GM19099 (cell line): ENCODE results near the gene DEGS2.

Experiments used
- POLR2A ChIP-seq: IDR thresholded peaks from 3 replicates; pipeline ENCODE4 v1.6.1; 2011; ENCODE audit warnings: low read depth; ENCODE audit not compliant: insufficient read length; ENCODE audit errors: extremely low read depth

DEGS2 gene

DNA sequence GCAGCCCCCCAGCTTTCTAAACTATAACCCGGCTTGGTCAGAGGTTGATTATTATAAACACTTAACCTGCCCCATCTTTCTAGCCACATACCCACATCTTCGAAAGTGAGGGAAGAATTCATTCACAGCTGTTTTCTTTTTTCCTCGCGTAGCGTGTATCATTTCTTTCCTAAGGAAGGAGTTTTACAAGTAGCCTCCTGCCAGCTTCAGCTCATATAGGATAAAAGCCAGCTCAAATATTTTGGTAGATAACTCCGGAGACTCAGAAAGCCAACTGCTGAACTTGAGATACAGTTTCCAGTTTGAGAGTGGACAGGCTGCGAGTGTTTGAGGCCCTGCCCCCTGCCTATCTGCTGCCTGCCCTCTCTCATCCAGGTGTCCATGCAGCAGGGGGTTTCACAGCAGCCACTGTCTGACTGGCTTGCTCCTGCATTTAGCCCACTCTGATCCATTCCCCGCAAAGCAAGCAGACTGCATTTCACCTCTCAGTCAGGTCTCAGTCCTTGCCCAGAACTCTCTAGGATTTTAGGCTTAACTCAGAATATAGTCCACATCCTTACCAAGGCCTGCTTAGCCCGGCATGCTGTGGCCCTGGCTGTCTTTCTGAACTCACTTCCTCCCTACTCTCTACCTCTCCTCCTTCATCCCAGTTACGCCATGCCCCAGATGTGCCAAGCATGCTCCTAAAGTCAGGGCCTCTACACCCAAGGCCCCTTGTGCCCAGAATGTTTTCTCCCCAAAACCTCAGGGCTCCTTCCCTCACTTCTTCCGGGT lies 47.3 kb downstream of the DEGS2 start:
- TF ChIP-seq POLR2A: no peak

DNA sequence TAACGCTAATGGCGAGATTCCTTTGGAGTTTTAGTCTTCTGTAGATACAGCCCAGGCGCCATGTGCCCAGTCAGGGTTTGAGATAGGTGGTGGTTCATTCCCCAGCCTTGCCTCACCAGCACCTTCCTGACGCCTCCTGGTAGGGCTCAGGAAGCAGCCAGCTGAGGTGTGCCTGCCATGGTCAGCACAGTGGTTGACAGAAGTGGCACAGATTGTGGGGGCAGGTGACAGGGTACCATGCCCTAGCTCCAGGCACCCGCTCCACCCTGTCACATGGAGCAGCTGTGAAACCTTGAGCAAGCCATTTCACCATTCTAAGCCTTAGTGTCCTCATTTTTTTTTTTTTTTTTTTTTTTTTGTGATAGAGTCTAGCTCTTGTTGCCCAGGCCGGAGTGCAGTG lies 48.6 kb downstream of the DEGS2 start:
- no peak for TF ChIP-seq POLR2A

DNA sequence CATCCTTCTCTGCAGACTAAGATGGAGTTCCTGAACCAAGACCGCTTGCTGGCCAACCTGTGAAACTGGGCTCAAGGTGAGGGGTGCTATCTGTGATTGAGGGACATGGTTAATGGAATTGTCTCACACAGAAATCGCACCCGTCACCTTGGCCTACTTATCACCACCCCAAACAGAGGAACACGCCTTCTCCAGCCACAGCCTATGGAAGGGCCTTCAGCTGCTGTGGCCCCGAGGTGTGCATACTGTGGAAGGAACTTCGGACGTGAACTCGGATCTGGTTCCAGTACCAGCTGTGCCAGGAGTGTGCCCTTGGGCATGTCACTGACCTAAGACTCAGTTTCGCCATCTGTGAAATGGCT lies 49.9 kb downstream of the DEGS2 start:
- TF ChIP-seq POLR2A: no peak

DNA sequence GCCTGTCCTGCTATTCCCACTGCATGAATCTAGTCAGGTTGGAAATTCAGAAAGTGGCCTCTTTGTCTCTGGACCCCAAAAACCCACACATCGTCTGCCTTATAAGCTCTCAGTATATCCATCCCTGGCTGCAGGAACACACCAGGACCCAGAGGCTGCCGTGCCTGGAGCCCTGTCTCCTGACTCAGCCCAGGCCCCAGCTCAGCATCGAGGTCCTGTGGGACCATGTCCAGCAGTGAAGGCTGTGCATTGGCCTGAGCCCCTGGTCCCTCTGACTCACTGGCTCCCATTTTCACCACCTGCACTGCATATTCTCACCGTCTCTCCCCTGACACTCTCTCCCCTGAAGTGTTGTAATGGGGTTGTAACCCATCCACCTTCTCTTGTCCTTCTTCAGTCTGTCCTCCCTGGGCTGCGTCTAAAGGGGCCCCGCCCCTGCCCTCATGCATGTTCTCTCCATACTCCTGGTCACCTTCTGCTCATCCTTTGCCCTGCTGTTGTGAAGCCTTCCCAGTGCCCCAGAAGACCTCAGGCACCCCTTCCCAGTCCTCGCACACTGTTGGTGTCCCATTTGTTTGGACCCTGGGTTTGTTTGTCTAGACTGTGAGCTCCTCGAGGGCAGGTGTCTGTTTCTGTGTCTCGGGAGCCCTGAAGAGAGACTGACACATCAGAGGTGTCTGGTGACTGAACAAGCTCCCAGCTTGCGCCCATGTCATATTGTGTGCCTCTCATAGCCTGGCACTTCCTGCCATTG lies 50.4 kb downstream of the DEGS2 start:
- no peak for TF ChIP-seq POLR2A

DNA sequence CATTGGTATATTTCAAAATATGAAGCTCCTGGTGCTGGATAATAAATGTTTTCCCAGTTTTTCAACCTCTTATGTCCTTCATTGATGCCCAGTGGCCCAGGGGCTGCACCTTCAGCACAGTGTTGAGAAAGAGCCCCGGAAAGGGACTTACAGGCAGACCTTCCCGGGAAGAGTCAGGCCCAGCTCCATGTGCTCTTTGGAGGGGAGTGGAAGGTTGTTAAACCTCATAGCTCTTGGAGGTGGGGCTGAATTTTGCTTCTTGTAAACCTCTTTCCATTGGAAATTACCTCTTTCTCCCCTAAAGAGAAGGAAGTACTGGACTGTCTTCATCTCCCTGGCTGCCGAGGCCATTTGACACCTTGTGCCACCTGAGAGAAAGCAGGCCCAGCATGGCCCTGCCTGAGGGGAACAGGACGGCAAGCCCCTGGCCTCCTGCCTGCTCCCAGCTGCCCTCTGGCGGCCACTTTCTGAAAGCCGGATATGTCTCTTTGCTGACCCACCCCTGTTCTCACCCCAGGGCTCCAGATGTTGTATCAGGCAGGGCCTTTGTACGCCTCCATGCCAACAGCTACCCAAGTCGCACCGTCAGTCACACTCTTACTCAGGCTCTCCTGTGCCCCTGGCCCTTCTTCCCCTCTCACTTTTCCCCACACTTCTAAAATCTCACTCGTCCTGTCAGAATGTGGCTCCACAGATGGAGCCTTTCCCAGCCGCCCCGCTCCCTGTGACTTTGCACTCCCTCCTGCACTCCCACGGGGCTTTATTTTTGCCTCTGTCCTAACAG lies 51.2 kb downstream of the DEGS2 start:
- no peak for TF ChIP-seq POLR2A

DNA sequence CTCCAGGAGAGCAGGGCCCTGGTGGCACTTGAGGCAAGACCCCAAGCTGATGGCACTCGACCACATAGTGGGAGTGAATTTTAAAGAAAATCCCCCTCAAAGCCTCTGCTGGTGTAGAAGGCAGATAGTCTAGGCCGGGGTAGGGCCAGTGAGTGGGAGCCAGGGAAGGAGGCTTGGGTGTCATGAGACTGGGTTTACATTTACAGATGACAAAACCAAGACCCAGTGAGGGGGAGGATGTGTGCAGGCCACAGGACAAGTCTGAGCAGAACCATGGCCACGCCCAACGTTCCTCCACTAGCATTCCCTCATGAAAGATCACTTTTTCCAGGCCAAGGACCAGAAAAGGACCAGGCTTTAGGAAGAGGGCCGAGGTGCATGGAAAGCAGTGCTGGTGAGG lies 52.2 kb downstream of the DEGS2 start:
- no peak for TF ChIP-seq POLR2A

DNA sequence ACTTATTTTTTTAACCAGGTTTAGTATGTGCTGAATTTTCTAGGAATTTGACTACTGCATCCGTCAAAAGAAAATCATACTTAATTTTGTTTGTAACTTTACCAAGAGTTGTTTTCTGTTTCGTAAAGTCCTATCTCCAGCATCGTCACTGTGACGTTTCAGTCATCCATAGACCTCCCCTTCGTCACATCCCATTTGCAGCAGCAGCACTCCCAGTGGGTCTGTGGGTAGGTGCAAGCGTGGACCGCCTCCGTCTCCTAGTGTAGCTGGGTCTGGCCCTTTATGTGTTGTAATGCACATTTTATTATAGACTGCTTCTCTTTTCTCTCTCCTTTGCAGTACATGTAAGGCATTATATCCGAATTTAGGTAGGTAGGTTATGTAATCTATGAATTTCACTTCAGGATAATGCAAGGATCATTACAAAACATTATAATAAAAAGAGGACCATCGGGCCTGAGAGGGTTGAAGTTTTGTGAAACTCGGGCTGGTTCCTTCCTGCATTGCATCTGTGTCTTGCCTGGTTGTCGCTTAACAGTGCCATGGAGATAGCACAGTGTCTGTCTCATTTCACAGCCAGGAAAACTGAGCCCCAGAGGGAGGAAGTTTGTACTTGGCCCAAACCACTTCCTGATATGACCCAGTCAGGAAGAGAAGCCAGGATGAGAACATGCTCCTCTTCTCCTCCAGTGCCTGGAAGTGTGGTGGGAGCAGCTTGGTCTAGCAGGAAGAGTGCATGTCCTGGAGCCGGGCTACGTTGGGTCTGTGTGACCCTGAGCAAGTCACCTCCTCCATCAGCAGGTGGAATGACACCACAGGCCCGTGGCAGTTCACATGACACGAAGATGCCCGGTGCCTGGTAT lies 53.0 kb downstream of the DEGS2 start:
- no peak for TF ChIP-seq POLR2A

DNA sequence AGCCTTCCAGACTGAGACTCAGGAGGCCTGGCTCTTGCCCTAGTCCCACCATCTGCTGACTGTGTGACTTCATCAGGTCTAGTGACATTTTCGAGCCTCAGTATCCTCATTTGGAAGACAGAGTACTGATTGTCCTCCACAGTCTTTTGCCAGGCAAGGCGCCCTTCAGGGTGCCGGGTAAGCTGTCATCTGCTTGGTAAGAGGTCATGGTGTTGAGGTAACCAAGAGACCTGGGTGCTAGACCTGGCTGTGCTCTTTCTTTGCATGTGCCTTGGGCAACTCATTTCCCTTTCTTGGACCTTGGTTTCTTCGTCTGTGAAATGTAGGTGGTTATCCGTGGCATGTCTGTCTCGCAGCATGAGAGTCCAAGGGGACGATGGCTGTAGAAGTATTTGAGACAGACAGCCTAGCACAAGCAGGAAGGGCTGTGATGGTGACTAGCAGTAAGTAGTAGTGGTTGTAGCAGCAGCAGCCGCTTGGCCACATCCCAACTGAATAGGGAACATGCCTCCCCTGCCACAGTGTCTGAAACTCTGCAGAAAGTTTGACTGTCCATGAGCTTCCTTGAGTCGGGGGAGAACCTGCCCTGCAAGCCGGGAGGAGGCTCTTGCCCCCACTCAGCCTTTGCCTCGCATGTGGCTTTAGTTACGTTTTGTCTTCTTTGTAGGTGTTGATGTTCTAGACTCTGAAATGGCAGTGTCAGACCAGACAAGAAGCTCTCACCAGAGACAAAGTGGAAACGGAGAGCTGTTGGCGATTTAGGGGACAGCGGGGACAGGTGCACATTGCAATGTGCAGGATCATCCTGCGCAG lies 53.9 kb downstream of the DEGS2 start:
- TF ChIP-seq POLR2A: no peak

DNA sequence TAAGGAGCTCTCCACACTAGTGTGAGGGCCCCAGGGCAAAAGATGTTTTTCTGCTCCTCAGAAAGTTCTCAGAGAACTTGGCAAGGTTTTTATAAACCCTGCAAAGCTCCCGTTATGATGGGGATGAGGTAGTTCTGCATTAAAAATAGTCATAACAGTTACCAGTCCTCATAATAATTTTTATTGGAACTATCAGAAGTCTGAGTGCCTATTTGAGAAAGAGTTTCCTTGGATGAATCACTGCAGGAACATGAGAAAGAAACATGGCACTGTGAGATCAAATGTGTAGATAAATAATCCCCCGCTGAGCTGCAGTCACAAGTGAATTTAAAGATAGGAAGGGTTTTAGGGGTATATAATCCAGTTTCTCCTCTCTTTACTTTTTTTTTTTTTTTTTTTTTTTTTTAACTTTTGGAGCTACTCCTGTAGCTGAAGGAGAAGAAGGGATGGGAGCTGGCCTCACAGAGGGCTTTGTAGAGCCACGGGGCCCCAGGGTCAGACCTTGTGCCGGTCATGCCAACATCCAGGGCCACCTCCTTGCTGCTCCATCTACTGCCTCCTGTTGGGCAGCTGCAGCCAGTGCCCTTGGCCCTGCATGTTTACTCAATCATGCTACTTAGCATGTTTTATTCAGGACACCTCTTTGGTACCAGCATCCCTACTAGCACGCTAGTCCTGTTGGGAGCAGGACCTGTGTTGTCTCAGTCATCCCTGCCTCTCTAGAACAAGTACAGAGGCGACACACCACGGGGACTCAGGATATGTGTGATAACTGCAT lies 54.7 kb downstream of the DEGS2 start:
- no peak for TF ChIP-seq POLR2A

DNA sequence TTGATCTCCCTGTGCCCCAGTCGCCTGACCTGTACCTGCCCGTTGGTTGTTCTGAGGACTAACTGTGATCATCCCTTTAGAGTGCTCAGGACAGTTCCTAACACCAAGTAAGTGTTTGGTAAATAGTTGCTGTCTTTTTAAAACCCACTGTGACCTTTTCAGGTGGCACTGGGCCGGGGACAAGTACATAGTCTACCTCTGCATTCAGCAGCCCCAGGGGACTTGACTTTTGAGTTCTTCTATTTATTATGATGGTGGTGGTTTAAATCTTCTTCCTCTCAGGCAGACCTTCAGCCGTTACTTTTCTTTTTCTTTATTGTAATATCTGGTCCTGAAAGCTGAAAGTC lies 55.5 kb downstream of the DEGS2 start:
- TF ChIP-seq POLR2A: no peak

DNA sequence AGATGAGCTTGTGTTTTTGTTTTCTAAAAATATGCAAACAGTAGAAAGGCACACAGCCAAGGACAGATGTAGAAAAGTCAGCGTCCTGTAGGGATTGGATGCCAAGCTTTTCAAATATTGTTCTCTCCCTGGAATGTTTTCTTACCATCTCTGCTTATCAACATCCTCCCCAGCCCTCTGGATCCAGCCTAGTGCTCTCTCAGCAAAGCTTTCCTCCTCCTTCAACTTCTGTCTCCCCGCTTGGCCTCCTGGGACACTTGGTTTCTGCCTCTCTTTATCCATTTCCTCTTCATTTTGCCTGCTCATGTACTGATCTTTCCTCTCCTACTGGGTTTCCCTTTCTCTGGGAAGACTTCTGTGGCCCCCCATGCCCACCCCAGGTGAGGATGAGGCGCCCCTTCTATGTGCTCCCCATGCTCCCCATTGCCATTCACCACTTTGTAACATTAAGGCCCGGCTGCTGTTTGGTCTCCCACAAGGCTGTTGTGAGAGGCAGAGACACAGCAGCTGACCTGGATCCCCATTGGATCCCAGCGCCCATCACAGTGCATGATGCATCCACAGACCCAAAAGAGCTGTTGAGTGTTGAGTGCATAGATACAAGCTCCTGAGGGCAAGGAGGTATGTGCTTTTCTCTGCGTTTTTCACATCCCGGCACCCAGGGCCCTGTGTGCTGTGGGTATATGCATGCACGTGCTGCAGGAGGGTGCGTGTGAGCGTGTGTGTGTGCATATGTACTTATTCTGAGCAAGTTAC lies 56.0 kb downstream of the DEGS2 start:
- TF ChIP-seq POLR2A: no peak

DNA sequence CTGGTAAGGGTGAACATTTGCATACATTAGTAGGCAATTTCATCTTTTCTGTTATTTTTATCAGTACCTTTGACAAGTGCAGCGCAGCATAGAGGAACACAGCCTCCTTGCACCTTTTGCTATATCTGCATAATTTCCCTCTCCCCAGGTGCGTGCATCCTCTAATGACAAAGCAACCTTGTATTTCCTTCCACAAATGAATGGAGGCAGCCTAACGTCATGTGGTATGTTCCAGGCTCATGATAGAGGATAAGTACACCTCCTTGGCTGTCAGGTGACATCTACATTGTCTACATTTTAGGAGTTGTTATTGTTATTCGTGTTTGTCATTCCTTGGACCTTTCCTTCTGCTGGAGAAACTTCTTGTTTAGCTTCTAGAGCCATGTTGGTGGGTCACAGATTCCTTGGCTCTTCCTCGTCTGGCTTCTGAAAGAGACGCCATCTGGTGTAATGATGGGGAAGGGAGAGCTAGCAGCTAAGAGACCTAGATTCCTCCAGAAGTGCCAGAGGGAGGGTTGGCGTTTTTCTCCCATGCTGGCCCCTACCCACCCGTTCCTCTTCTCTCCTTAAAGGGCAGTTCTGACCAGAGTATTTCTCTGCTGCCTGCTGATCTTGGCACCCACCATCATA lies 57.2 kb downstream of the DEGS2 start:
- TF ChIP-seq POLR2A: no peak
